GM21576 (cell line): ENCODE data around the gene EGFL6.
"Not testable (repeated sequence)": the region's sequence is repeated elsewhere in the genome, so short reads cannot be mapped to it uniquely, and the experiment has no call there.

ENCODE experiments used
- ATAC-seq: cut with Tn5 transposase; IDR thresholded peaks from one replicate; pipeline ENCODE4 v1.9.1; 2021; ENCODE audit warnings: mild to moderate bottlenecking, moderate library complexity; ENCODE audit not compliant: unreplicated experiment

Gene EGFL6

GRCh38 chrX:13652287-13652793, 82.9 kb downstream of the EGFL6 start:
- ATAC-seq, result no peak

DNA sequence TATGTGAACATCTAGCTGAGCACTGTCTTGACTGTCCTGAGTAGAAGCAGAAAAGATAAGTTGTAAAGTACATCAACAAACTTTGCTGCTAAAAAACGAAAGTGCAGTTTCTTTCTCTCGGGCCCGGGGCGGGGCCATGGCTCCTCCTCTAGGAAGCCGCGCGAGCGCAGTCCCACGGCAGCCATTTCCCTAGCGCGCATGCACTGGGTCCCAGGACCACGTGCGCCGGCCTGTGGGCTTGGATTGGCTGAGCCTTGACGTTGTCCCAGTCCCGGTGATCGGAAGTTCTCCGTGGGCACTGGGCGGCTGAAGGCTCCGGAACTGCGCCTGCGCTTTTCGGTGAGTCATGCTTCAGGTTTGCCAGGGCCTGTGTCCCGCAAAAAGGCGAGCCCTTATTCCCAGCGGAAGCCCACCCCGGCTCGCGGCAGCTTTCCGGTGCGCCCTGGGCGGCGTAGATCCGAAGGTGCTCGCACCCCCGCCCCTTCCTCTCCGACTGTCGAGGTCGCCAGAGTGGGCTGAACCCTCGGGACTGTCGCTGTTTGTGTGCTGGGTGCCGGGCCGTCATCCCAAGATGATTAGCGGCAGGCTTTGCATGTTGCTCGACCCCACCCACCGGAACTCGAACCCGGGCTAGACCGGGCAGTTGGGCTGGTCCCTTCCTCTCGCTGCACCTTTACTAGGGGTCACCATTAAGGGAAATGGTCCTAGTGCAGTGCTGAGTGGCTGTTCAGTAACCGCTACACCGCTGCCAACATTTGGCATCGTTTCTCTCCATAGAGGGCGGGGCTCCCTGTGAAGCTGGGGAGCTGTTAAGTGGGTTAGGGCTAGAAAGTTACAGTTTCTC, 83.7 kb downstream of the EGFL6 start, which contains the start of gene TCEANC:
Gene TCEANC (plus strand): TSS at position 292 of the 844 bp plus-strand sequence. CDS start 9,368 bp downstream, outside the sequence.
- peak; percentile 97 for ATAC-seq

DNA sequence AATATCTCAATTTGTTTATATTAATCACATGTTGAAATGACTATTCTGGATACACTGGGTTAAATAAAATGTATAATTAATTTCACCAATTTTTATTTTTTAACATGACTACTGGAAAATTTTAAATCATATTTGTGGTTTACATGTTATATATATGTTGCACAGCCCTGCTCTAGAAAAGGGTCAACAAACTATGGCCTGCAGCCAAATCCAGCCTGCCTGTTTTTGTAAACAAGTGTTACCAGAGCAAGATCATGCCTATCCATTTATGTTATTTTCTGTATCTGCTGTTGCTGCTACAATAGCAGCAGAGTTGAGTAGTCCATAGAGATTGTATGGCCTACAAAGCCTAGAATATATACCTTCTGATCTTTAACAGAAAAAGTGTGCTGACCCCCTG, 84.7 kb downstream of the EGFL6 start:
- ATAC-seq, result no peak

DNA sequence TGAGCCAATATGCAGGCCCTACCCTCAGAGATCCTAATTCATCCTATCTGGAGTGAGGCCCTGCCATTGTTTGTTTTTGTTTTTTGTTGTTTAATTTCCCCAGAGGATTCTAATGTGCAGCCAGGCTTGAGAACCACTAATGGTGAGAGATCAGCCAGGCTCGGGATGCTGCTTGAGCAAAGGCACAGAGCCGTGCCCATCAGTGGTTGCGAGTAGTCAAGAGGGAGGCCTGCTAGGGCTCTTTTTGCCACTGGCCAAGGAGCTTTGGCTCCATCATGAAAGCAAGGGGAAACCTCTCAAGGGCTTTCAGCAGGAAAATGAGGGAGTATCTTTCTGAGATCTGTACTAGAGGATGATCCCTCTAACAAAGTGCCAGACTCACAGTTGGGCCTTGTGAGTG, 86.3 kb downstream of the EGFL6 start:
- ATAC-seq, result no peak

DNA sequence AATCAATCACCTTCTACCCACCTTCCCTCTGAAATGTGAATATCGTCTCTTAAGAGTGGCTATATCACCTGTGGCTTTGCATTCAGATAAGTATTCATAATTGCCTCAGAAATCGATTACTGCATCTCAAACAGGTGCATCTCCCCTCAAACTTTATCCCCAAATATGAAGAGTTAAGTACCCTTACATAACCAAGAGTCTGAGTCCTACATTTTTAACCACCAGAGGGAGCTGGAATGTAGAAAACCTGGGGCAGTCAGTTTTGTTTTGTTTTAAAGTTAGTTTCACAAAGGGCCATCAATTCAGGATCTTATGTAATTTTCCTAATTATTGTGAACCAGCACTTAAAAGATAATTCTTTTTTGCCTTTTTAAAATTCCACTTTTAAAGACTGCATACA, 89.2 kb downstream of the EGFL6 start:
- ATAC-seq, result no peak

- no peak for ATAC-seq
Measured at GRCh38 chrX:13659063-13659462, 89.7 kb downstream of the EGFL6 start.

DNA sequence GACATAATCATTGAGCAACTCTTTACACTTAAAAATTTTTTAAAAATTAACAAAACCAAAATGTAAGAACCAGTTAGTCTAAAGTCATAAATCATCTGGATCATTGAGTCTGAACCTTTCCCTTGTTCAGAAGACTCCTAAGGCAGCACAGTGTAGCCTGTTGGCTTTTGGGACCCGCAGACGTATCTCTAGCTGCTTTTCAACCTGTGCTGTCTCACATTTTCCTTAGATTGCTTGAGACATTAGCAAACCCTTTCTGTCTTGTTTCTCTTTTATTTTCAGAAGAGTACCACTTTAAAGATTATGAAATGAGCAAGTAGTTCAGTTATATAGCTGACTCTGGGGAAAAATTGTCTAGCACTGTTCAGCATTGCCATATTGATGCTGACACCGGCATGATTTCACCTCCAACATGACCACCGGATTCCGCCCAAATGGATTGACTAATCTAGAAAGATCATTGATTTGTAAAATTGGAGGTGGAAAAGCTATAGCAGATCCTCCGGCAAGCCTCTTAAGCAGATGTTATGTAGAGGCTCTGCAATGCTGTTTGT, 92.4 kb downstream of the EGFL6 start:
- ATAC-seq, result no peak

GRCh38 chrX:13662355-13662791, 93.0 kb downstream of the EGFL6 start:
- ATAC-seq, result no peak

GRCh38 chrX:13664020-13664419, 94.6 kb downstream of the EGFL6 start:
- no peak for ATAC-seq

DNA sequence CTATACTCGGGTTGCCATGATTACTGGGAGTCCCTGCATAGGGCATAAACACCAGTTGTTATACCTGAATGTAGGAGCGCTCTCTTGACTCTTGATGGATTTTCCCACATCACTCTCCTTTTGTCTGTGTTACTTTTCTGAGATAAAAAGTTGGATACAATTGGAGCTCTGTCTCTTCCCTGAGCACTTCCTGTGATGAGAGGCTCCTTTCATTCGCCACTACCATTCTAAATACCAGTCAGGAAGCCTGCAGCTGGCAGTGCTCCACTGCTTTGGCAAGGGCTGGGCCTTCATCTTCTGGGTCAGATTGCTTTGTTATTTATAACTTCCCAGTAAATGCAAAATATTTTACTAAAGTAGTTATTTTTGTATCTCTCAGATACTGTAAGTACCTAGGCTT, 97.4 kb downstream of the EGFL6 start:
- ATAC-seq, result no peak

GRCh38 chrX:13667919-13668318, 98.5 kb downstream of the EGFL6 start:
- no peak for ATAC-seq

- peak; percentile 83 for ATAC-seq
Measured at GRCh38 chrX:13669246-13669737, 99.9 kb downstream of the EGFL6 start.

- ATAC-seq, result not testable (repeated sequence)
Measured at GRCh38 chrX:13669755-13670154, 100.4 kb downstream of the EGFL6 start.

DNA sequence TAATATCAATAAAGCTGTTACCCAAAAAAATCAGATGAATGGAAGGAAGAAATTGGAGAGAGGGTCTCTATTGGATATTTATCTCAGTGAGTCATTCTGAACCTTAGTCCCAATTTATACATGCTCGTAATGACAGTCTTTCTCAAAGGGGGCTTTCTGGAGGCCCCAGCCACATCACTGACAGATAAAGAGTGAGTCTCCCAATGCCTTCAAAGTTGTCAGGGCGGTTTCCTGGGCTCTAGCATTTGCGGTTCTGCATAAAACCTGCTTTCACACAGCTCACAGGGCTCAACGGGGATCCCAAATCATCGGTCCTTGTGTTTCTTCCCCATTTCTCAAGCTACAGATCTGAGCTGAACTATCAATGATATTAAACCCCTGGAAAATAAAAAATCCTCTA, 100.8 kb downstream of the EGFL6 start:
- no peak for ATAC-seq

DNA sequence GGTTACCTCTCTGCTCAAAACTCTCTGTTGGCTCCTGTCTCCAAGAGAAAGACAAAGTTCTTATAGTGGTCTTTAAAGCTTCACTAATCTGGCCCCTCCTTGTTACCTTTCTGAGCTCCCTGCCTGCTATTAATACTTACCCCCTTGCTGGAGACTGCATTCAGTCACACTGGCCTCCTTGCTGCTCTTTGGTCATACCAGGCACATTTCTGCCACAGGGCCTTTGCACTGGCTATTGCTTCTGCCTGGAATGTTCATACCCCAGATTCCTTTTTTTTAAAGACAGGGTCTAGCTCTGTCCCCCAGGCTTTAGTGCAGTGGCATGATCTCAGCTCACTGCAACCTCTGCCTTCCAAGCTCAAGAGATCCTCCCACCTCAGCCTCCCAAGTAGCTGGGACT, 103.6 kb downstream of the EGFL6 start:
- no peak for ATAC-seq

GRCh38 chrX:13676885-13677284, 107.5 kb downstream of the EGFL6 start:
- ATAC-seq, result no peak

GRCh38 chrX:13679700-13680099, 110.3 kb downstream of the EGFL6 start:
- ATAC-seq, result not testable (repeated sequence)

GRCh38 chrX:13681595-13681994, 112.2 kb downstream of the EGFL6 start:
- no peak for ATAC-seq
